T-helper 2 cell treated with Interferon-gamma antibody and Interleukin-4, amounts not matched to agents 5 μg/mL and 100 μg/mL, for 36 hours (primary cell): ENCODE measurements around the gene PRKD2.
A peak's percentile ranks its signal among the peaks of the same experiment; 100 is the strongest.

Source experiments
- DNase-seq: peaks from one replicate; pipeline ENCODE4 v3.0.0; 2021; ENCODE audit warnings: low spot score
- H3K27ac Mint-ChIP-seq: one replicate; pipeline ENCODE4 v1.8.0; 2021; ENCODE audit warnings: mild to moderate bottlenecking, mixed read lengths
- H3K27me3 Mint-ChIP-seq: one replicate; pipeline ENCODE4 v1.8.0; 2021; ENCODE audit warnings: low read depth, mixed read lengths
- H3K36me3 Mint-ChIP-seq: one replicate; pipeline ENCODE4 v1.8.0; 2021; ENCODE audit warnings: low read depth, mixed read lengths
- H3K4me1 Mint-ChIP-seq: one replicate; pipeline ENCODE4 v1.8.0; 2021; ENCODE audit warnings: low read depth, mixed read lengths
- H3K4me3 Mint-ChIP-seq: one replicate; pipeline ENCODE4 v1.8.0; 2022; ENCODE audit warnings: mild to moderate bottlenecking, moderate library complexity, mixed read lengths
- H3K9me3 Mint-ChIP-seq: one replicate; pipeline ENCODE4 v1.8.0; 2021; ENCODE audit warnings: mixed read lengths

The PRKD2 gene

DNA sequence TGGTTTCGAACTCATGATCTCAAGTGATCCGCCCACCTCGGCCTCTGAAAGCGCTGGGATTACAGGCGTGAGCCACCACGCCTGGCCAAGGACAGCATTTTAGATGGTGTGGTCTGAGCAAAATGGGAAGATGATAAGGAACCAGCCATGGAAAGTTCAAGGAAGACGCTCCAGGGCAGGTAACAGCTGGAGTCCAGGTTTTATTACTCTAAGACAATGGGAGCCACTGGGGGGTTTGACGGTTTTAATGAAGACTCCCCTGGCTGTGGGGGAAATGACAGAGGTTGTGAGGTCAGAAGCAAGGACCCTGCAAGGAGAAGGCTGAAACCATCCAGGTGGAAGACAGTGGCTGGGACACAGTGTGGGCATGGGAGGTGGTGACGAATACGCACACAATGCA, 20.9 kb downstream of the PRKD2 start:
- no peak for DNase-seq
- H3K4me3 Mint-ChIP-seq = no peak overlapping the region
- H3K27me3 Mint-ChIP-seq = no peaks in the 10 kb centered on the region
- H3K4me1 Mint-ChIP-seq = no peaks in the 10 kb centered on the region
- H3K36me3 Mint-ChIP-seq = peaks cover 80% of the 10 kb centered on the region
- H3K27ac Mint-ChIP-seq = no peak overlapping the region
- H3K9me3 Mint-ChIP-seq = no peaks in the 10 kb centered on the region

DNA sequence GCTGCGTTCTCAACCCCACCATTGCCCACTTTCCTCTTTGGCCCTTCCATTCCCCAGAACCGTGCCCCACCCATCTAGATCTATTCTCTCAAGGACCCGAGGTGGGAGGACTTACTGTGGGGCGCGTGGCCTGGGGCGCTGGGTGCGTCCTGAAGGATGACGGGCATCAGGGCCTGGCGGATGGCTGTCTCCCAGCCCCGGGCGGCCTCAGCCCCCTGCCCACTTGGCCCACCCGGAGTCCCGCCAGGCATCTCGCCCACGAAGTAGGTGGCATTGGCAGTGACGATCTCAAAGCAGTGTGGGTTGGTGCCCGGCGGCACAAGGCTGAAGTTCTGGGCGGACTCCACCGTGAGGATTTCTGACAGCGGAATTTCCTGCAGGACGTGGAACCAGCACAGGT, 23.2 kb downstream of the PRKD2 start:
- no peak overlapping the region for H3K27ac Mint-ChIP-seq
- peaks cover 86% of the 10 kb centered on the region for H3K36me3 Mint-ChIP-seq
- H3K4me1 Mint-ChIP-seq = no peaks in the 10 kb centered on the region
- H3K9me3 Mint-ChIP-seq = no peaks in the 10 kb centered on the region
- H3K27me3 Mint-ChIP-seq = no peaks in the 10 kb centered on the region
- H3K4me3 Mint-ChIP-seq = no peak overlapping the region
- no peak for DNase-seq

GRCh38 chr19:46692918-46693722, 23.8 kb downstream of the PRKD2 start:
- H3K27ac Mint-ChIP-seq = no peak overlapping the region

DNA sequence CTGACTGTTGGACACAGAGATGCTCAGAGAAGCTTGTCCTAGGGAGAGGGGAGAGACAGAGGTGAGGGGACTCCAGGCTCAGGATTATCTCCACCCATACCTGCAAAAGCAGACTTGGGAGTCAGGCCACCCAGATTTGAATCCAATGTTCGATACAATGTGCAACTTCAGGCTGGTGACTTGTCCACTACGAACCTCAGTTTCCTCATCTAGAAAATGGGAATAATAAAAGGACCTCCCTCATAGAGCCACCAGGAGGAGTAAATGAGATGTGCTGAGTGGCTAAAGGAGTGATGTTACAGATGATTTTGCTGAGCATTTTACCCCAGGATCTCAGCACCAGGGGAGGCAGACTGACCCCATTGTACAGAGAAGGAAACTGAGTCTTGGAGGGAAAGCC, 25.0 kb downstream of the PRKD2 start:
- no peak for DNase-seq
- no peaks in the 10 kb centered on the region for H3K9me3 Mint-ChIP-seq
- peaks cover 82% of the 10 kb centered on the region for H3K36me3 Mint-ChIP-seq
- H3K27ac Mint-ChIP-seq = no peak overlapping the region
- H3K27me3 Mint-ChIP-seq = no peaks in the 10 kb centered on the region
- no peak overlapping the region for H3K4me3 Mint-ChIP-seq
- no peaks in the 10 kb centered on the region for H3K4me1 Mint-ChIP-seq

More at GRCh38 chr19:46692918-46693722, 23.8 kb downstream of the PRKD2 start:
- Mint-ChIP-seq H3K4me3 (no peak overlapping the region), H3K9me3 (no peaks in the 10 kb centered on the region), H3K4me1 (no peaks in the 10 kb centered on the region), H3K27me3 (no peaks in the 10 kb centered on the region), H3K36me3 (peaks cover 82% of the 10 kb centered on the region)
- no peak for DNase-seq

GRCh38 chr19:46691104-46691503, 25.8 kb downstream of the PRKD2 start:
- Mint-ChIP-seq H3K27ac (no peak overlapping the region), H3K4me1 (no peaks in the 10 kb centered on the region), H3K9me3 (no peaks in the 10 kb centered on the region), H3K36me3 (peaks cover 76% of the 10 kb centered on the region), H3K4me3 (no peak overlapping the region), H3K27me3 (no peaks in the 10 kb centered on the region)
- DNase-seq = no peak

DNA sequence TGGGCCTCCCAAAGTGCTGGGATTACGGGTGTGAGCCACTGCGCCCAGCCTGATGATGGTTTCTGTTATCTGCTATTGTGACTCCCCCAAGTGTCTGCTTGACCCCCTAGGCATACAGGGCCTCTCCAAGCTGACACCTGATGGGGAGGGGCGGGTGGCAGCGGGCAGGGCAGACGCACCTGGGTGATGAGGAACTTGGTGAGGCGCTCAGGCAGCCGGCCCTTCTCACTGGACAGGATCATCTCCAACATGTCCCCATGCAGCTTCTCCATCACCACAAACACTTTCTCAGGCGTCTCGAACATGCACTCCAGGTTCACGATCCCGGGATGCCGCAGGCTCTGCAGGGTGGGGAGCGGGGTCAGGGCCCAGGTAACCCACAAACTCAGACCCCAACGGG, 27.6 kb downstream of the PRKD2 start:
- Mint-ChIP-seq H3K27ac (no peak overlapping the region), H3K9me3 (no peaks in the 10 kb centered on the region), H3K4me1 (peaks cover 1% of the 10 kb centered on the region), H3K4me3 (no peak overlapping the region), H3K36me3 (peaks cover 76% of the 10 kb centered on the region), H3K27me3 (no peaks in the 10 kb centered on the region)
- no peak for DNase-seq

- no peaks in the 10 kb centered on the region for H3K27me3 Mint-ChIP-seq
- no peak for DNase-seq
- H3K4me3 Mint-ChIP-seq = no peak overlapping the region
- H3K4me1 Mint-ChIP-seq = peaks cover 1% of the 10 kb centered on the region
- no peak overlapping the region for H3K27ac Mint-ChIP-seq
- peaks cover 68% of the 10 kb centered on the region for H3K36me3 Mint-ChIP-seq
- H3K9me3 Mint-ChIP-seq = no peaks in the 10 kb centered on the region
These were observed 29.3 kb downstream of the PRKD2 start for GRCh38 chr19:46687438-46688145.

DNA sequence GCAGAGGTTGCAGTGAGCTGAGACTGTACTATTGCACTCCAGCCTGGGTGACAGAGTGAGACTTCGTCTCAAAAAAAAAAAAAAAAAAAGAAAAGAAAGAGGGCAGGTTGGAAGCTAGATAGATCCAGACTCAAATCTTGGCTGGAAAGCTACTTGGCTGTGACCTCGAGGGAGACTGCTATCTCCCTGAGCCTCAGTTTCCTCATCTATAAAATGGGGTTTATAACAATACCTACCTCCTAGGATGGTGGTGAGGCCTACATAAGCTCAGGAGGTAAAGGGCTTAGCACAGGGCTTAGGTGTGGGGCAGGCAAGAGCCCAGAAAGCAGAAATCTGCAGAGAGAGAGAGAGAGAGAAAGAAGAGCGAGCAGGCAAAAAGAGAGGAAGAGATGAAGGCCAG, 31.7 kb downstream of the PRKD2 start:
- no peak for DNase-seq
- no peaks in the 10 kb centered on the region for H3K9me3 Mint-ChIP-seq
- H3K36me3 Mint-ChIP-seq = peaks cover 56% of the 10 kb centered on the region
- H3K27ac Mint-ChIP-seq = no peak overlapping the region
- H3K4me1 Mint-ChIP-seq = peaks cover 1% of the 10 kb centered on the region
- H3K4me3 Mint-ChIP-seq = no peak overlapping the region
- H3K27me3 Mint-ChIP-seq = no peaks in the 10 kb centered on the region

GRCh38 chr19:46678110-46678732, 38.7 kb downstream of the PRKD2 start:
- peaks cover 11% of the 10 kb centered on the region for H3K4me1 Mint-ChIP-seq
- H3K27me3 Mint-ChIP-seq = no peaks in the 10 kb centered on the region
- H3K36me3 Mint-ChIP-seq = peaks cover 67% of the 10 kb centered on the region
- no peaks in the 10 kb centered on the region for H3K9me3 Mint-ChIP-seq
- peak; percentile 31 for DNase-seq
- H3K27ac Mint-ChIP-seq = no peak overlapping the region
- H3K4me3 Mint-ChIP-seq = no peak overlapping the region

DNA sequence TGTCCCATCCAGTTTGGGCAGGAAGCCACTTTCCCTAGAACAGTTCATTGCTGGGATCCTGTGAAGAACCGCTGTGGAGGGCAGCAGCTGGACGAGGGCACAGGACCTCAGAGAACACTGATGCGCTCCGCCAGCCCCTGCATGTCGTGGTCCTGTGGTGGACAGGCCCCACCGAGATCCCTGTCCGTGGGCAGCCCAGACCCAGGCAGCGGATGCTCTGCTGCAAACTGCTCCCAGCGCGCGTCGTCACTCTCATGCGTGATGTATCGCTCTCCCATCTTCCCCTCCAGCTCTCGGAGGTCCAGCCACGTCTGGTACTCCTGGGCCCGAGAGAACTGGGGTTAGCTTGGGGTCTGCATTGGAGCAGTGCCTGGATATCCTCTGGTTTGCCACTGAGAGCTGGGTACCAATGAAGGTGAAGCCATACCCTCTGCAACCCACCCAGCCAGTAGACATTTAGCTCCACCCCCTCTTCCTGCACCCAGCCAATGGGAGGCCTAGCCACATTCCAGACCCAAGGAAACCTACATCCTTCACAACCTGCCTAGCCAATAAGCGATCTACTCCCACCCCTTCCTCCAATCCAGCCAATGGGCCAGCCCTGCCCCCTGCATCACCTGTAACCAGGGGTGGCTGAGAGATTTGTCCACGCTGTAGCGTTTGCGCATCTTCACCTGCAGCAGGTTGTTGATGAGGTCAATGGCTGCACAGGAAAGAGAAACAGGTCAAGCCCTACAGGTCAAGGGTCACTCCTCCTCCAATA, 42.3 kb downstream of the PRKD2 start:
- DNase-seq = no peak
- Mint-ChIP-seq H3K27me3 (no peaks in the 10 kb centered on the region), H3K36me3 (peaks cover 64% of the 10 kb centered on the region), H3K9me3 (no peaks in the 10 kb centered on the region), H3K4me1 (peaks cover 11% of the 10 kb centered on the region), H3K27ac (peak overlapping the region; percentile 20), H3K4me3 (no peak overlapping the region)

- Mint-ChIP-seq H3K9me3 (no peaks in the 10 kb centered on the region), H3K36me3 (peaks cover 38% of the 10 kb centered on the region), H3K27ac (no peak overlapping the region), H3K27me3 (no peaks in the 10 kb centered on the region), H3K4me3 (no peak overlapping the region), H3K4me1 (peaks cover 3% of the 10 kb centered on the region)
- DNase-seq = no peak
These were observed 46.1 kb downstream of the PRKD2 start for GRCh38 chr19:46670813-46671212.

DNA sequence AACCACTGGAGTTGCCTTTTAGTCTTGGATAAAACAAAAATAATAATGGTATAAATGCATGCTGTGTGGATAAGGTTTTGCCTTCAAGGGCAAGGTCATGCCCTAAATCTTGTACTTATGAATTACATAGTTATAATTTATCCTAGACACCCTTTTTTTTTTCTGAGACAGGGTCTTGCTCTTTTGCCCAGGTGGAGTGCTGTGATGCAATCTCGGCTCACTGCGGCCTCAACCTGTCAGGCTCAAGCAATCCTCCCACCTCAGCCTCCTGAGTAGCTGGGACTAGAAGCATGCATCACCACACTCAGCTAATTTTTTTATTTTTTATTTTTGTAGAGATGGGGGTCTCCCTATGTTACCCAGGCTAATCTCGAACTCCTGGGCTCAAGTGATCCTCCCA, 48.3 kb downstream of the PRKD2 start:
- peaks cover 3% of the 10 kb centered on the region for H3K27me3 Mint-ChIP-seq
- H3K27ac Mint-ChIP-seq = no peak overlapping the region
- no peaks in the 10 kb centered on the region for H3K9me3 Mint-ChIP-seq
- no peak for DNase-seq
- no peaks in the 10 kb centered on the region for H3K4me1 Mint-ChIP-seq
- H3K36me3 Mint-ChIP-seq = peaks cover 19% of the 10 kb centered on the region
- H3K4me3 Mint-ChIP-seq = no peak overlapping the region

GRCh38 chr19:46665072-46665471, 51.8 kb downstream of the PRKD2 start:
- H3K4me1 Mint-ChIP-seq = peaks cover 13% of the 10 kb centered on the region
- no peak overlapping the region for H3K4me3 Mint-ChIP-seq
- peaks cover 10% of the 10 kb centered on the region for H3K27me3 Mint-ChIP-seq
- no peak overlapping the region for H3K27ac Mint-ChIP-seq
- peaks cover under 1% of the 10 kb centered on the region for H3K36me3 Mint-ChIP-seq
- DNase-seq = no peak
- no peaks in the 10 kb centered on the region for H3K9me3 Mint-ChIP-seq
